ENCODE results near the gene CACNA1I.

- TF ChIP-seq CTCF (conservative IDR thresholded peaks at IDR 0.05; ENCODE audit: low read depth, low read length) (no peak), EZH2 (IDR thresholded peaks at IDR 0.05; ENCODE audit: borderline replicate concordance, low read depth, low read length, poor library complexity, severe bottlenecking) (no peak)
Observed at GRCh38 chr22:39614442-39614841, 43.9 kb downstream of the CACNA1I start.
